ENCODE results near the gene SPEF1. TPM values are rescaled to one million over a fixed set of nuclear protein-coding genes. Genes with fewer than 3 reads are reported as not detected.

Gene SPEF1
- total RNA-seq, 1 donor from 2014 or later, result 0.54 TPM

DNA sequence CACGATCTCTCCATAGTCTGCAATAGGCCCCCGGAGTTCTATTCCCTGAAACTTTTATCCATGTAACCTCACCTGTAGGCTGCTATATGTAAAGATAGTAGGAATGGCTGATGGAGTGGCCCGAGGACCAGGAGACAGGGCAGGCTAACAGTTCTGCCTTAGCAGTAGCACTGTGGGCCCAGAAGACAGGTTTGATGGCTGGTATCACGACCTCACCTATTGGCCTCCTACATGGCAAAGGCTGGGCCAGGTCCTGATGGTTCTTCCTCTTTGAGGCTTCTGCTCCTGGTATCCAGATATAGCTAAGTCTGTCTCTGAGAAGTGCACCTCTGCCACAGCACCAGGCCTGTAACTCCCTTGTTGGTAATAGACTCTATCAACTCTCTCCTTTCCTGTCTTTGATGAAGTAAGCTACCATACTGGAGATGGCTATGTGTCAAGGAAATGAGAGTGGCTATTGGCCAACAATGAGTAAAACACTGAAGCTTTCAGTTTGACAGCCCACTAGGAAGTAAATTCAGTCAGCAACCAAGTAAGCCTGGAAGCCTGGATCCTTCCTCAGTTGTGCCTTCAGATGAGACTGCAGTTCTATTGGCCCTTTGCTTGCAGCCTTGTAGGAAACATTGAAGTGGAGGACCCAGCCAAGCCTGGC, 5.7 kb downstream of the SPEF1 start:
- TF ChIP-seq, protein P1, sequence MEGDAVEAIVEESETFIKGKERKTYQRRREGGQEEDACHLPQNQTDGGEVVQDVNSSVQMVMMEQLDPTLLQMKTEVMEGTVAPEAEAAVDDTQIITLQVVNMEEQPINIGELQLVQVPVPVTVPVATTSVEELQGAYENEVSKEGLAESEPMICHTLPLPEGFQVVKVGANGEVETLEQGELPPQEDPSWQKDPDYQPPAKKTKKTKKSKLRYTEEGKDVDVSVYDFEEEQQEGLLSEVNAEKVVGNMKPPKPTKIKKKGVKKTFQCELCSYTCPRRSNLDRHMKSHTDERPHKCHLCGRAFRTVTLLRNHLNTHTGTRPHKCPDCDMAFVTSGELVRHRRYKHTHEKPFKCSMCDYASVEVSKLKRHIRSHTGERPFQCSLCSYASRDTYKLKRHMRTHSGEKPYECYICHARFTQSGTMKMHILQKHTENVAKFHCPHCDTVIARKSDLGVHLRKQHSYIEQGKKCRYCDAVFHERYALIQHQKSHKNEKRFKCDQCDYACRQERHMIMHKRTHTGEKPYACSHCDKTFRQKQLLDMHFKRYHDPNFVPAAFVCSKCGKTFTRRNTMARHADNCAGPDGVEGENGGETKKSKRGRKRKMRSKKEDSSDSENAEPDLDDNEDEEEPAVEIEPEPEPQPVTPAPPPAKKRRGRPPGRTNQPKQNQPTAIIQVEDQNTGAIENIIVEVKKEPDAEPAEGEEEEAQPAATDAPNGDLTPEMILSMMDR (conservative IDR thresholded peaks at IDR 0.05), result no peak
- peaks cover 3% of the 10 kb centered on the region for H3K4me1 Mint-ChIP-seq
- DNase-seq (ENCODE audit: low read depth, low spot score), result no peak
- H3K4me3 Mint-ChIP-seq, result peak overlapping the region; percentile 6
- no peak overlapping the region for H3K27ac Mint-ChIP-seq (ENCODE audit: unreplicated experiment)
- H3K36me3 Mint-ChIP-seq (ENCODE audit: low read depth), result no peaks in the 10 kb centered on the region
- H3K9me3 Mint-ChIP-seq, result no peaks in the 10 kb centered on the region
- H3K27me3 Mint-ChIP-seq (ENCODE audit: low read depth), result peaks cover 59% of the 10 kb centered on the region

DNA sequence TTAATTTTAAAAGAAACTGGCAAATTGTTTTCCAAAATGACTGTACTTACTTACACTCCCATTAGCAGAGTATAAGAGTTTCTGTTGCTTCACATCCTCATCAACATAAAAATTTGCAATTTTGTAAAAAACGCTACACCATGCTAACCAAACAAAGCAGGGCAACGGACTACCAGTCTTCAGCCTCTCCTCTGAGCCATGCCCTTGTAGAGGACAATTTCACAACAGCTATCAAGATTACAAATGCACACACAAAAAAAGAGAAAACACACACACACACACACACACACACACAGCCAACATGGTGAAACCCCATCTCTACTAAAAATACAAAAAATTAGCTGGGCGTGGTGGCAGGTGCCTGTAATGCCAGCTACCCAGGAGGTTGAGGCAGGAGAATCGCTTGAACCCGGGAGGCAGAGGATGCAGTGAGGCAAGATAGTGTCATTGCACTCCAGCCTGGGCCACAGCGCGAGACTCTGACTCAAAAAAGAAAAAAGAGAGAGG, 9.6 kb downstream of the SPEF1 start:
- Mint-ChIP-seq H3K27me3 (ENCODE audit: low read depth) (peaks cover 22% of the 10 kb centered on the region), H3K36me3 (ENCODE audit: low read depth) (no peaks in the 10 kb centered on the region), H3K27ac (ENCODE audit: unreplicated experiment) (no peak overlapping the region)

DNA sequence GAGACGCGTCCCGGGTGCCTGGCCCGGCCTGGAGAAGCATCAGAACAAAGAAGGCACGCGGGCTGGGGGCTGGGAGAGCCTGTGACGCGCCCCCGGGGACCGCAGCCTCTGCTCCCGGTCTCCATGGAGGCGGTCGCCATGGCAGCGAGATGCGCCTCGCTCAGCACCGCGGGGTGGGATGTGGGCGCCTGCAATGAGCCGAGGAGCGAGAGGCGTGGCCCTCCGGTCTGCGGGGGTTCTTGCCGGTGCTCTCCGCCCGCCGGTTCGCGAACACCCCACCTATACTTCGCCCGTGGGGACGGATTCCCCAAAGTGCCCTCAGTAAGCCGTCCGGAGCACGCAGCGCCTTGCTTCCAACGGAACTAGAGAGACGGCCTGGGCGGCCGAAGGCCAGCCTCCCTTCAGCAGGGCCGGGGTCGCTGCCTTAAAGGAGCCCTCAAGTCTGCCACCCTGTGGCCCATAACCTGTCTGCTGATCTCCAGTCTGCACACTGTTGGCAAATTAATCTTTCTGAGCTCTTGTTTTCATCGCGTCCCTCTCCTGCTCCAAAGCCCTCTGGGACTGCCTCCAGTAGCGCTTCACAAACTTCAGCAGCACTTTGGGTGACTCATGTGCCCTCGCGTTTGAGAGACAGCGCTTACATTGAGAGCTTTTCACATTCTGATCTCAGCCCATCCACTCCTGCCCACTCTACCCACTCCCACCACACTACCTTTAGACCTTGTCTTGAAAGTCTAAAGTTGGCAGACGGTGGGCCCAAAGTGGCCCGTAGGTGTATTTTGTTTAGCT, 12.7 kb downstream of the SPEF1 start:
- TF ChIP-seq, protein P1 (conservative IDR thresholded peaks at IDR 0.05), result peak; percentile 68
- peaks cover 36% of the 10 kb centered on the region for H3K4me1 Mint-ChIP-seq
- peak overlapping the region; percentile 95 for H3K4me3 Mint-ChIP-seq
- H3K27me3 Mint-ChIP-seq (ENCODE audit: low read depth), result peaks cover 5% of the 10 kb centered on the region
- H3K9me3 Mint-ChIP-seq, result no peaks in the 10 kb centered on the region
- peak; percentile 69 for DNase-seq (ENCODE audit: low read depth, low spot score)
- peak overlapping the region; percentile 99 for H3K27ac Mint-ChIP-seq (ENCODE audit: unreplicated experiment)
- H3K36me3 Mint-ChIP-seq (ENCODE audit: low read depth), result no peaks in the 10 kb centered on the region

More for the DNA sequence above, 9.6 kb downstream of the SPEF1 start:
- no peak for DNase-seq (ENCODE audit: low read depth, low spot score)
- no peak overlapping the region for H3K4me3 Mint-ChIP-seq
- TF ChIP-seq, protein P1 (conservative IDR thresholded peaks at IDR 0.05), result no peak
- no peaks in the 10 kb centered on the region for H3K9me3 Mint-ChIP-seq
- peaks cover 15% of the 10 kb centered on the region for H3K4me1 Mint-ChIP-seq

DNA sequence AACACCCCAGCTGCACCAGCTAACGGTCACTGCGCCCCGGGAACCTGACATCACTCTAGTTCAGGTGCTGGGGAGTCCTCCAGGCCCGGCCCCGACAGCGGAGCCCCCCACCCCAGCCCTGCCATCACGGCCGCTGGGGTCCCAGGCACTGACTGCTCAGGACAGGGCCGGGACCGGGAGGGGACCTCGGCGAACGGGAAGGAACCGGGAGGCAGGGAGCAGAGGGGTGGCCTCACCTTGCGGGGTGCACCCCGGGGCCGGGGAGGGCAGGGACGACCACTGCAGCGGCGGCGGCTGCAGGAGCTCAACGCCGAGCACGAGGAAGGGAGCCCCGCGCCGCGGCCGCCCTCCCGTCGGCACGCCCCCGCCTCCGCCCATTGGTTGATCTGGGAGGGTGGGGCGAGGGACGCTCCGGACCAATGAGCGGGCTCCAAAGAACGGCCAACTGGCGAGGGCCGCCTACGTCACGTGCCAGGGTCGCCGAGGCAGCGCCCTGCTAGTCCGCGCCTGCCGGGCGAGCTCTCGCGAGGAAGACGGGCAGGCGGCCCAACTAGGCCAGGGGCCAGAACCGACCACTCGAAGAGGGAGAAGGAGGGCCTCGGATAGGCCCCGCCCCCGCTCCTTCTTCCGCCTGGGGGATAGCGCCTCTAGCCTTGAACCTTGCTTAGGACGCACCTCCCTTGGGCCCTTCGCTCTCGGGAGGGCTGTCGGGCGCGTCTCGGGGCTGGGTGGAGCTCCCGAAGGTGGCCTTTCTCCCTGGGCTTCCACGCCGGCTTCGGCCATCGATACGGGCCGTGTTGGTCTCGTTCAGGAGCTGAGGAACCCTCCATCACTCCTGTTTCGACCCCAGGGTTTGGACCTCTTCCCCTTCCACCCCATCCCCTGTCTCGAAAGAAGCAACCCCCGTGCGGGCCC, 13.6 kb downstream of the SPEF1 start, which contains the start of gene ADISSP:
ADISSP (minus strand) TSS at position 327 of the 915 bp plus-strand sequence. CDS start 7,653 bp downstream, outside the sequence.
- peaks cover 5% of the 10 kb centered on the region for H3K27me3 Mint-ChIP-seq (ENCODE audit: low read depth)
- H3K4me3 Mint-ChIP-seq, result peak within 1 kb of the TSS; percentile 95
- peak within 1 kb of the TSS; percentile 99 for H3K27ac Mint-ChIP-seq (ENCODE audit: unreplicated experiment)
- peaks cover 36% of the 10 kb centered on the region for H3K4me1 Mint-ChIP-seq
- TF ChIP-seq, protein P1 (conservative IDR thresholded peaks at IDR 0.05), result no peak
- DNase-seq (ENCODE audit: low read depth, low spot score), result peak; percentile 92
- H3K9me3 Mint-ChIP-seq, result no peaks in the 10 kb centered on the region
- no peaks in the 10 kb centered on the region for H3K36me3 Mint-ChIP-seq (ENCODE audit: low read depth)

DNA sequence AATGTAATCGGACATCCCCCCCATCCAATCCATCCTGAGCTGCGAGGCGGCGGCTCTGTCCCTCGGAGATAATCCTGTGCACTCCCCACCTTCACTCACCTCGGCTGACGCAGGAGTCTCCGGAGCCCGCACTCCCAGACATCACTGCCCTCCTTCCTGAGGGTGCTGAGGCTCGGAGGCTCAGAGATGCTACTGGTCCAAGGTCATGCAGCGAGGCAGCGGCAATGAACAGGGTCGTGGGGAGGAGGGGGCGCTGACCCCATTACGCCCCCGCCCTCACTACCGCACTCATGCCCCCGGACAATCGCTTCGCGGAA, 14.2 kb downstream of the SPEF1 start:
- DNase-seq (ENCODE audit: low read depth, low spot score), result no peak
- H3K9me3 Mint-ChIP-seq, result no peaks in the 10 kb centered on the region
- H3K4me3 Mint-ChIP-seq, result peak overlapping the region; percentile 88
- TF ChIP-seq, protein P1 (conservative IDR thresholded peaks at IDR 0.05), result no peak
- H3K27me3 Mint-ChIP-seq (ENCODE audit: low read depth), result no peaks in the 10 kb centered on the region
- no peak overlapping the region for H3K27ac Mint-ChIP-seq (ENCODE audit: unreplicated experiment)
- H3K36me3 Mint-ChIP-seq (ENCODE audit: low read depth), result no peaks in the 10 kb centered on the region
- peaks cover 36% of the 10 kb centered on the region for H3K4me1 Mint-ChIP-seq

Measured in neural crest cell (in vitro differentiated cells).